Endothelial cell of umbilical vein (primary cell): Measurements from ENCODE around the gene CARD19. TPM values are rescaled to one million over a fixed set of nuclear protein-coding genes. Genes with fewer than 3 reads are reported as not detected.

Source experiments
- BruUV-seq: library from RNA; stranded (reverse); fragments of 400-500 nt; replicated peaks from 2 replicates; lab custom pipeline; 2021; lab: Mats Ljungman, UMichigan
- CTCF ChIA-PET: fragments of 300-600, 350-600 bp; sonication (Branson Sonifier 250); formaldehyde crosslinking; loops from one replicate; lab custom pipeline; 2021; ENCODE audit warnings: antibody characterized with exemption, inconsistent platforms; lab: Charles Lee
- POLR2A ChIA-PET: fragments of 300-600, 350-600 bp; sonication (Branson Sonifier 250); formaldehyde crosslinking; loops from one replicate; lab custom pipeline; 2021; ENCODE audit warnings: antibody characterized with exemption, inconsistent platforms; lab: Charles Lee
- DNase-seq: peaks from one replicate; pipeline ENCODE4 v3.0.0-alpha.2; 2011; ENCODE audit warnings: low read depth, low spot score
- FAIRE-seq: peaks from 2 replicates; lab custom pipeline; 2011; peaks lifted over from hg19 to GRCh38; lab: Jason Lieb, UNC
- H2AFZ ChIP-seq: 2 replicates; pipeline ENCODE4 v1.6.0; 2012; ENCODE audit warnings: low read depth, low read length, control low read depth, inconsistent platforms
- H3K27ac ChIP-seq: 2 replicates; pipeline ENCODE4 v1.5.1; 2011; ENCODE audit warnings: low read depth, mild to moderate bottlenecking, control low read depth, low read length, moderate library complexity; ENCODE audit not compliant: insufficient read depth
- H3K27me3 ChIP-seq, 2 experiments: 2 replicates each; pipeline versions ENCODE4 v1.6.0 to v1.6.1; 2011; ENCODE audit warnings: low read length in 2 of 2, mixed read lengths in 1 of 2; ENCODE audit not compliant: control insufficient read depth in 2 of 2, insufficient read depth in 2 of 2
- H3K36me3 ChIP-seq, 2 experiments: 2 replicates in 1 of 2; 3 replicates in 1 of 2; pipeline ENCODE4 v1.5.1; 2011; ENCODE audit warnings: low read length in 2 of 2, mild to moderate bottlenecking in 1 of 2, moderate library complexity in 1 of 2; ENCODE audit not compliant: control insufficient read depth in 2 of 2, insufficient read depth in 2 of 2; ENCODE audit errors: extremely low read depth in 1 of 2
- H3K4me1 ChIP-seq: 3 replicates; pipeline ENCODE4 v1.5.1; 2011; ENCODE audit warnings: mild to moderate bottlenecking, low read length; ENCODE audit not compliant: control insufficient read depth, insufficient read depth; ENCODE audit errors: extremely low read depth
- H3K4me2 ChIP-seq: 2 replicates; pipeline ENCODE4 v1.6.1; 2011; ENCODE audit warnings: low read length, control low read depth, mixed read lengths; ENCODE audit not compliant: insufficient read depth
- H3K4me3 ChIP-seq, 3 experiments: fragments of 200-600 bp in 1 of 3; sonication (generic), shearing (Covaris generic) in 1 of 3; replicated peaks in 1 of 3; 2 replicates each; pipeline ENCODE4 v1.5.1; 2011 to 2016; ENCODE audit warnings: control low read depth in 3 of 3, low read length in 3 of 3, mild to moderate bottlenecking in 2 of 3, inconsistent platforms in 1 of 3, low read depth in 1 of 3, moderate library complexity in 1 of 3; ENCODE audit not compliant: insufficient read depth in 1 of 3
- H3K79me2 ChIP-seq: 2 replicates; pipeline ENCODE4 v1.6.0; 2012; ENCODE audit warnings: low read length, inconsistent platforms; ENCODE audit not compliant: control insufficient read depth, insufficient read depth
- H3K9ac ChIP-seq: replicated peaks from 2 replicates; pipeline ENCODE3; 2011; ENCODE audit warnings: low read length, control low read depth; ENCODE audit not compliant: insufficient read depth; ENCODE audit errors: extremely low read depth
- H3K9me1 ChIP-seq: replicated peaks from 3 replicates; pipeline ENCODE4 v1.6.0; 2011; ENCODE audit warnings: mild to moderate bottlenecking, low read length; ENCODE audit not compliant: control insufficient read depth, insufficient read depth; ENCODE audit errors: extremely low read depth
- H3K9me3 ChIP-seq: replicated peaks from 2 replicates; pipeline ENCODE4 v1.5.1; 2012; ENCODE audit warnings: low read length, inconsistent platforms; ENCODE audit not compliant: control insufficient read depth, insufficient read depth
- H4K20me1 ChIP-seq: replicated peaks from 2 replicates; pipeline ENCODE3; 2011; ENCODE audit warnings: mild to moderate bottlenecking, low read length; ENCODE audit not compliant: control insufficient read depth, insufficient read depth; ENCODE audit errors: extremely low read depth
- MYC ChIP-seq: IDR thresholded peaks from one replicate; pipeline ENCODE4 v1.6.1; 2011; ENCODE audit warnings: mild to moderate bottlenecking, low read depth, low read length
- dilution Hi-C: fragments of 300-500 bp; cut with MboI; formaldehyde crosslinking; loops from one replicate; pipeline ENCODE4 v1.15.0; 2019; ENCODE audit warnings: low sequenced_read_pairs; ENCODE audit not compliant: extremely low pct_ligation_motif_present
- intact Hi-C: fragments of 100-400 bp; cut with micrococcal nuclease; formaldehyde crosslinking; loops from one replicate; pipeline ENCODE4 v1.10.0; 2022
- polyA plus RNA-seq, 4 experiments: library from polyadenylated mRNA; depleted of rRNA in 3 of 4; stranded (reverse) in 3 of 4; unstranded in 1 of 4; fragments of >200 nt; gene quantifications; 2 replicates each; pipeline versions ENCODE4 v1.2.1 to v1.2.3, GENCODE V29; 2011 to 2012; ENCODE audit warnings: missing spikeins in 1 of 4
- total RNA-seq: library from RNA; stranded (reverse); gene quantifications from 2 replicates; pipeline ENCODE4 v1.2.3, GENCODE V29; 2021
- TF ChIP-seq, protein P1 (sequence below), 2 donors: IDR thresholded peaks; 1 replicate in 1 of 2; 2 replicates in 1 of 2; pipeline ENCODE4 v1.5.1; 2011; ENCODE audit warnings: low read length in 2 of 2, mild to moderate bottlenecking in 2 of 2, moderate library complexity in 2 of 2, control low read depth in 1 of 2, inconsistent platforms in 1 of 2, low read depth in 1 of 2; ENCODE audit not compliant: insufficient read depth in 1 of 2; ENCODE audit errors: extremely low read depth in 1 of 2

CARD19 gene
- total and polyA plus RNA-seq, 2 donors (not counting 3 experiments of a cell fraction or from before 2014, with no cell fraction given) = 45.7 to 148 TPM

- Histone ChIP-seq H2AFZ (peak overlapping the region; percentile 50), H3K36me3 (no peaks in the 10 kb centered on the region), H3K27me3 (no peaks in the 10 kb centered on the region), H3K9me3 (no peaks in the 10 kb centered on the region), H3K79me2 (no peaks in the 10 kb centered on the region), H3K4me2 (no peak overlapping the region), H3K27ac (no peak overlapping the region), H4K20me1 (no peaks in the 10 kb centered on the region), H3K4me1 (no peaks in the 10 kb centered on the region), H3K4me3 (no peak overlapping the region), H3K9ac (no peak overlapping the region), H3K9me1 (no peaks in the 10 kb centered on the region)
- intact Hi-C loops = loop anchor here (1.0 to 5.0 kb wide), 6 partner anchors 51 to 803 kb away; no protein-coding TSS in a partner anchor
- POLR2A ChIA-PET = no interaction called here
- BruUV-seq = no TSS peak
- DNase-seq (peak; percentile 66), FAIRE-seq (peak; percentile 55)
- CTCF ChIA-PET = interaction anchor here (0.7 to 4.4 kb wide), 3 partner anchors 143 to 157 kb away, joined by 3 to 32 read pairs (median 7); no protein-coding TSS in a partner anchor
- no peak for TF ChIP-seq MYC
- TF ChIP-seq, protein P1, sequence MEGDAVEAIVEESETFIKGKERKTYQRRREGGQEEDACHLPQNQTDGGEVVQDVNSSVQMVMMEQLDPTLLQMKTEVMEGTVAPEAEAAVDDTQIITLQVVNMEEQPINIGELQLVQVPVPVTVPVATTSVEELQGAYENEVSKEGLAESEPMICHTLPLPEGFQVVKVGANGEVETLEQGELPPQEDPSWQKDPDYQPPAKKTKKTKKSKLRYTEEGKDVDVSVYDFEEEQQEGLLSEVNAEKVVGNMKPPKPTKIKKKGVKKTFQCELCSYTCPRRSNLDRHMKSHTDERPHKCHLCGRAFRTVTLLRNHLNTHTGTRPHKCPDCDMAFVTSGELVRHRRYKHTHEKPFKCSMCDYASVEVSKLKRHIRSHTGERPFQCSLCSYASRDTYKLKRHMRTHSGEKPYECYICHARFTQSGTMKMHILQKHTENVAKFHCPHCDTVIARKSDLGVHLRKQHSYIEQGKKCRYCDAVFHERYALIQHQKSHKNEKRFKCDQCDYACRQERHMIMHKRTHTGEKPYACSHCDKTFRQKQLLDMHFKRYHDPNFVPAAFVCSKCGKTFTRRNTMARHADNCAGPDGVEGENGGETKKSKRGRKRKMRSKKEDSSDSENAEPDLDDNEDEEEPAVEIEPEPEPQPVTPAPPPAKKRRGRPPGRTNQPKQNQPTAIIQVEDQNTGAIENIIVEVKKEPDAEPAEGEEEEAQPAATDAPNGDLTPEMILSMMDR (IDR thresholded peaks at IDR 0.05; ENCODE audit: extremely low read depth in 1 of 2, insufficient read depth in 1 of 2, low read depth in 1 of 2, low read length in 2 of 2) = peak; percentile 98
- dilution Hi-C loops = no loop called here
Measured at GRCh38 chr9:93159601-93160471, 63.8 kb downstream of the CARD19 start.
